ENCODE results near the gene SQOR. TPM values are rescaled to one million over a fixed set of nuclear protein-coding genes. Genes with fewer than 3 reads are reported as not detected.

The SQOR gene
- total RNA-seq, 1 donor, result 122 TPM

- peak; percentile 91 for TF ChIP-seq CTCF (IDR thresholded peaks at IDR 0.05; ENCODE audit: extremely low read depth, low read depth, low read length)
- Histone ChIP-seq H3K9me3 (ENCODE audit: low read depth, low read length) (no peaks in the 10 kb centered on the region), H3K4me1 (ENCODE audit: insufficient read depth, low read length) (peaks cover 5% of the 10 kb centered on the region), H3K27ac (ENCODE audit: low read depth, low read length) (peak overlapping the region; percentile 43), H4K20me1 (ENCODE audit: insufficient read depth, low read length) (no peaks in the 10 kb centered on the region), H3K79me2 (ENCODE audit: insufficient read depth, low read length) (no peaks in the 10 kb centered on the region), H3K4me3 (ENCODE audit: insufficient read depth, low read length) (peak overlapping the region; percentile 78), H3K4me2 (ENCODE audit: insufficient read depth, low read length) (peak overlapping the region; percentile 96), H3K36me3 (ENCODE audit: insufficient read depth, low read length) (no peaks in the 10 kb centered on the region), H2AFZ (ENCODE audit: low read length) (peak overlapping the region; percentile 97), H3K27me3 (ENCODE audit: insufficient read depth, low read length) (peaks cover 6% of the 10 kb centered on the region)
- DNase-seq (ENCODE audit: insufficient read length, low spot score, missing footprints), result peak; percentile 89
Measured at GRCh38 chr15:45705510-45706473, 71.0 kb downstream of the SQOR start.

- Histone ChIP-seq H3K79me2 (ENCODE audit: insufficient read depth, low read length) (no peaks in the 10 kb centered on the region), H3K9me3 (ENCODE audit: low read depth, low read length) (no peaks in the 10 kb centered on the region), H3K4me2 (ENCODE audit: insufficient read depth, low read length) (no peak overlapping the region), H3K27ac (ENCODE audit: low read depth, low read length) (no peak overlapping the region), H3K36me3 (ENCODE audit: insufficient read depth, low read length) (no peaks in the 10 kb centered on the region), H3K4me3 (ENCODE audit: insufficient read depth, low read length) (no peak overlapping the region), H3K27me3 (ENCODE audit: insufficient read depth, low read length) (no peaks in the 10 kb centered on the region), H2AFZ (ENCODE audit: low read length) (no peak overlapping the region), H4K20me1 (ENCODE audit: insufficient read depth, low read length) (no peaks in the 10 kb centered on the region), H3K4me1 (ENCODE audit: insufficient read depth, low read length) (peaks cover 11% of the 10 kb centered on the region)
- no peak for TF ChIP-seq CTCF (IDR thresholded peaks at IDR 0.05; ENCODE audit: extremely low read depth, low read depth, low read length)
- no peak for DNase-seq (ENCODE audit: insufficient read length, low spot score, missing footprints)
Measured at GRCh38 chr15:45710657-45711056, 75.8 kb downstream of the SQOR start.

- Histone ChIP-seq H3K4me3 (ENCODE audit: insufficient read depth, low read length) (peak overlapping the region; percentile 52), H3K27me3 (ENCODE audit: insufficient read depth, low read length) (no peaks in the 10 kb centered on the region), H3K4me2 (ENCODE audit: insufficient read depth, low read length) (peak overlapping the region; percentile 66), H3K4me1 (ENCODE audit: insufficient read depth, low read length) (peaks cover 11% of the 10 kb centered on the region), H3K9me3 (ENCODE audit: low read depth, low read length) (no peaks in the 10 kb centered on the region), H3K79me2 (ENCODE audit: insufficient read depth, low read length) (no peaks in the 10 kb centered on the region), H4K20me1 (ENCODE audit: insufficient read depth, low read length) (no peaks in the 10 kb centered on the region), H2AFZ (ENCODE audit: low read length) (peak overlapping the region; percentile 73), H3K36me3 (ENCODE audit: insufficient read depth, low read length) (no peaks in the 10 kb centered on the region), H3K27ac (ENCODE audit: low read depth, low read length) (no peak overlapping the region)
- peak; percentile 94 for TF ChIP-seq CTCF (IDR thresholded peaks at IDR 0.05; ENCODE audit: extremely low read depth, low read depth, low read length)
- no peak for DNase-seq (ENCODE audit: insufficient read length, low spot score, missing footprints)
Measured at GRCh38 chr15:45714590-45715488, 80.0 kb downstream of the SQOR start.

Data from osteoblast (primary cell).